ENCODE measurements around the gene WWOX.

DNA sequence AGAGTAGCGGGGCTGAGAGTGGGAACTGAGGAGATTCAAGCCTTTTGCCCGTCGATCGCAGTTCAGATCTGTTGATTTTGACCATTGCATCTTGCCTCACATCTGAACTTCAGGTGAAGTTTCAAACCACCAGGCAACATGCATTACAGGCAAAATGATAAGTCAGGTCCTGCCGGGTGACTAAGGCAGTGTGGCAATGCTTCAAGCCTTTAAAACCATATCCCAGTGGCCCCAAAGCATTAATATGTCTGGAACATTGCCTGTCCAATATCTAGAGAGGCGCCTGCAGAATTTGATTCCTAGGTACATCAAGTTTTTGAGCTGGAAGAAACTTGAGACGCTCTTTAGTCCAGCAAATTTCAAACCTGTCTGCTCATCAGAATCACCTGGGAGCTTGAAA is 998.3 kb downstream of the WWOX start:
- TF ChIP-seq, protein P1, sequence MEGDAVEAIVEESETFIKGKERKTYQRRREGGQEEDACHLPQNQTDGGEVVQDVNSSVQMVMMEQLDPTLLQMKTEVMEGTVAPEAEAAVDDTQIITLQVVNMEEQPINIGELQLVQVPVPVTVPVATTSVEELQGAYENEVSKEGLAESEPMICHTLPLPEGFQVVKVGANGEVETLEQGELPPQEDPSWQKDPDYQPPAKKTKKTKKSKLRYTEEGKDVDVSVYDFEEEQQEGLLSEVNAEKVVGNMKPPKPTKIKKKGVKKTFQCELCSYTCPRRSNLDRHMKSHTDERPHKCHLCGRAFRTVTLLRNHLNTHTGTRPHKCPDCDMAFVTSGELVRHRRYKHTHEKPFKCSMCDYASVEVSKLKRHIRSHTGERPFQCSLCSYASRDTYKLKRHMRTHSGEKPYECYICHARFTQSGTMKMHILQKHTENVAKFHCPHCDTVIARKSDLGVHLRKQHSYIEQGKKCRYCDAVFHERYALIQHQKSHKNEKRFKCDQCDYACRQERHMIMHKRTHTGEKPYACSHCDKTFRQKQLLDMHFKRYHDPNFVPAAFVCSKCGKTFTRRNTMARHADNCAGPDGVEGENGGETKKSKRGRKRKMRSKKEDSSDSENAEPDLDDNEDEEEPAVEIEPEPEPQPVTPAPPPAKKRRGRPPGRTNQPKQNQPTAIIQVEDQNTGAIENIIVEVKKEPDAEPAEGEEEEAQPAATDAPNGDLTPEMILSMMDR (IDR thresholded peaks at IDR 0.05; ENCODE audit: low read depth, low read length) = no peak
- no peak for TF ChIP-seq POLR2A (IDR thresholded peaks at IDR 0.05; ENCODE audit: extremely low read depth, insufficient read length)
- TF ChIP-seq, protein P2, sequence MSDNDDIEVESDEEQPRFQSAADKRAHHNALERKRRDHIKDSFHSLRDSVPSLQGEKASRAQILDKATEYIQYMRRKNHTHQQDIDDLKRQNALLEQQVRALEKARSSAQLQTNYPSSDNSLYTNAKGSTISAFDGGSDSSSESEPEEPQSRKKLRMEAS (IDR thresholded peaks at IDR 0.05; ENCODE audit: low read depth, low read length) = no peak

All from NB4 (cell line).